Muscle of arm (tissue), 12 donors: Measurements from ENCODE around the gene ULK3. TPM values are rescaled to one million over a fixed set of nuclear protein-coding genes. Genes with fewer than 3 reads are reported as not detected.

Experiments
- DNase-seq: peaks from one replicate; pipeline ENCODE4 v3.0.0-alpha.2; 2013
- polyA plus RNA-seq, 12 donors: library from polyadenylated mRNA; unstranded; fragments of 120-200 nt; gene quantifications; one replicate each; pipeline ENCODE4 v1.2.1, GENCODE V29; 2013; ENCODE audit not compliant: insufficient read length in 12 of 12

Gene ULK3
- polyA plus RNA-seq, 12 donors, result 23.8 to 44.3 (median 31.4) TPM; not detected in 1

- no peak for DNase-seq
Measured at GRCh38 chr15:74799856-74800558, 42.9 kb downstream of the ULK3 start.

- DNase-seq, result no peak
Measured at GRCh38 chr15:74799255-74799855, 43.6 kb downstream of the ULK3 start.

- no peak for DNase-seq
Measured at GRCh38 chr15:74798388-74799254, 44.3 kb downstream of the ULK3 start.

- no peak for DNase-seq
Measured at GRCh38 chr15:74795966-74796625, 46.9 kb downstream of the ULK3 start.

- DNase-seq, result no peak
Measured at GRCh38 chr15:74794970-74795349, 48.0 kb downstream of the ULK3 start.

- no peak for DNase-seq
Measured at GRCh38 chr15:74794248-74794969, 48.5 kb downstream of the ULK3 start.

GRCh38 chr15:74793135-74794028, 49.6 kb downstream of the ULK3 start:
- no peak for DNase-seq

GRCh38 chr15:74792227-74793016, 50.5 kb downstream of the ULK3 start:
- no peak for DNase-seq

- DNase-seq, result no peak
Measured at GRCh38 chr15:74791667-74792066, 51.3 kb downstream of the ULK3 start.

- DNase-seq, result no peak
Measured at GRCh38 chr15:74791007-74791406, 51.9 kb downstream of the ULK3 start.

GRCh38 chr15:74790080-74790916, 52.7 kb downstream of the ULK3 start:
- DNase-seq, result peak; percentile 57

- no peak for DNase-seq
Measured at GRCh38 chr15:74789741-74790079, 53.2 kb downstream of the ULK3 start.

GRCh38 chr15:74789171-74789631, 53.8 kb downstream of the ULK3 start:
- DNase-seq, result no peak

GRCh38 chr15:74788683-74789151, 54.2 kb downstream of the ULK3 start:
- DNase-seq, result no peak

GRCh38 chr15:74788042-74788682, 54.8 kb downstream of the ULK3 start:
- DNase-seq, result no peak

- DNase-seq, result no peak
Measured at GRCh38 chr15:74787251-74788041, 55.5 kb downstream of the ULK3 start.

GRCh38 chr15:74786551-74787165, 56.3 kb downstream of the ULK3 start:
- DNase-seq, result no peak
